Spleen (tissue), 7 donors: Measurements from ENCODE around the gene ALPK3.

Experiments
- POLR2A ChIP-seq, 3 donors: fragments of 450-650 bp; IDR thresholded peaks; one replicate each; pipeline ENCODE4 v1.5.1; 2017; ENCODE audit warnings: antibody characterized with exemption in 3 of 3, mild to moderate bottlenecking in 1 of 3
- POLR2AphosphoS5 ChIP-seq, 3 donors: sonication (generic); formaldehyde crosslinking; IDR thresholded peaks; one replicate each; pipeline ENCODE4 v1.5.1; 2017; ENCODE audit warnings: antibody characterized with exemption in 3 of 3
- TF ChIP-seq, protein P1 (sequence below), 11 experiments: fragments of 200-600 bp in 7 of 11; fragments of 450-650 bp in 4 of 11; sonication (generic) in 4 of 11; IDR thresholded peaks in 8 of 11; conservative IDR thresholded peaks in 3 of 11; 1 replicate in 7 of 11; 2 replicates in 4 of 11; pipeline versions ENCODE4 v1.4.0 to v1.8.0; 2016 to 2021; ENCODE audit warnings: antibody characterized with exemption in 11 of 11, inconsistent platforms in 4 of 11, mild to moderate bottlenecking in 1 of 11
- donor health status: DM: no; HTN: no; CAD: no; lungs with moderate emphysema.
- donor health status: DM: no; HTN: no; CAD: no.
- donor health status: DM: no; HTN: no; CAD: no.

DNA sequence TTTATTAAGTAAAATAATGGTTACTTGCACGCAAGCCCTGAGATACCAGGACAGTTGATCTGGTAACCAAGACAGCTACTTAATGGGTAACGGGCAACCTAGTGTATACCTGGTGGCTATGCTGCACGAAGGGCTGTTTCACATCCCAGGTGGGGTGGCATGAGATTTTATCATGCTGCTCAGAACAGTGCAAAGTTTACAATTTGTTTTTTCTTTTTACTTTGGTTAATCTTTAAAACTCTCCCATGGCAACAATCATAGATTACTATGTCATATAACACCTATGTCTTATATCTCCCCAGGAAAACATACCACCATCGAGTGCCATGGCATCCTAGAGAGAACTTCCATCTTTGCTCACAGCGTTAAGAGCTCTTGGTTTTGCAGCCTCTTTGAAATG is 35.1 kb downstream of the ALPK3 start:
- TF ChIP-seq, protein P1, sequence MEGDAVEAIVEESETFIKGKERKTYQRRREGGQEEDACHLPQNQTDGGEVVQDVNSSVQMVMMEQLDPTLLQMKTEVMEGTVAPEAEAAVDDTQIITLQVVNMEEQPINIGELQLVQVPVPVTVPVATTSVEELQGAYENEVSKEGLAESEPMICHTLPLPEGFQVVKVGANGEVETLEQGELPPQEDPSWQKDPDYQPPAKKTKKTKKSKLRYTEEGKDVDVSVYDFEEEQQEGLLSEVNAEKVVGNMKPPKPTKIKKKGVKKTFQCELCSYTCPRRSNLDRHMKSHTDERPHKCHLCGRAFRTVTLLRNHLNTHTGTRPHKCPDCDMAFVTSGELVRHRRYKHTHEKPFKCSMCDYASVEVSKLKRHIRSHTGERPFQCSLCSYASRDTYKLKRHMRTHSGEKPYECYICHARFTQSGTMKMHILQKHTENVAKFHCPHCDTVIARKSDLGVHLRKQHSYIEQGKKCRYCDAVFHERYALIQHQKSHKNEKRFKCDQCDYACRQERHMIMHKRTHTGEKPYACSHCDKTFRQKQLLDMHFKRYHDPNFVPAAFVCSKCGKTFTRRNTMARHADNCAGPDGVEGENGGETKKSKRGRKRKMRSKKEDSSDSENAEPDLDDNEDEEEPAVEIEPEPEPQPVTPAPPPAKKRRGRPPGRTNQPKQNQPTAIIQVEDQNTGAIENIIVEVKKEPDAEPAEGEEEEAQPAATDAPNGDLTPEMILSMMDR (IDR thresholded peaks at IDR 0.05 in 8 of 11, conservative IDR thresholded peaks at IDR 0.05 in 3 of 11) = no peak
- TF ChIP-seq POLR2A (IDR thresholded peaks at IDR 0.05) (no peak), POLR2AphosphoS5 (IDR thresholded peaks at IDR 0.05) (no peak)
